SK-N-DZ (cell line): ENCODE data around the gene DIP2B.
"Not testable (repeated sequence)": the region's sequence is repeated elsewhere in the genome, so short reads cannot be mapped to it uniquely, and the experiment has no call there.

ENCODE experiments used
- DNase-seq: peaks from one replicate; pipeline ENCODE4 v3.0.0-alpha.2; 2015; ENCODE audit warnings: low spot score

Gene DIP2B

GRCh38 chr12:50518090-50518489 lies 13.3 kb downstream of the DIP2B start:
- no peak for DNase-seq

- DNase-seq: no peak
Observed at GRCh38 chr12:50519353-50519752, 14.6 kb downstream of the DIP2B start.

- DNase-seq: no peak
Observed at GRCh38 chr12:50520416-50521207, 15.8 kb downstream of the DIP2B start.

- not testable (repeated sequence) for DNase-seq
Observed at GRCh38 chr12:50521781-50522180, 17.0 kb downstream of the DIP2B start.

- DNase-seq: no peak
Observed at GRCh38 chr12:50523772-50524171, 19.0 kb downstream of the DIP2B start.

- no peak for DNase-seq
Observed at GRCh38 chr12:50524621-50525020, 19.8 kb downstream of the DIP2B start.

GRCh38 chr12:50525422-50525821 lies 20.6 kb downstream of the DIP2B start:
- DNase-seq: no peak

GRCh38 chr12:50527359-50527726 lies 22.6 kb downstream of the DIP2B start:
- DNase-seq: no peak

GRCh38 chr12:50528800-50529199 lies 24.0 kb downstream of the DIP2B start:
- no peak for DNase-seq

GRCh38 chr12:50529345-50529744 lies 24.6 kb downstream of the DIP2B start:
- DNase-seq: no peak

GRCh38 chr12:50530532-50530931 lies 25.7 kb downstream of the DIP2B start:
- no peak for DNase-seq

GRCh38 chr12:50533203-50533584 lies 28.4 kb downstream of the DIP2B start:
- DNase-seq: no peak

GRCh38 chr12:50533971-50534370 lies 29.2 kb downstream of the DIP2B start:
- DNase-seq: no peak

- DNase-seq: no peak
Observed at GRCh38 chr12:50536831-50537537, 32.2 kb downstream of the DIP2B start.

GRCh38 chr12:50537538-50537919 lies 32.7 kb downstream of the DIP2B start:
- DNase-seq: no peak

GRCh38 chr12:50538182-50538581 lies 33.4 kb downstream of the DIP2B start:
- DNase-seq: no peak

GRCh38 chr12:50541139-50541538 lies 36.4 kb downstream of the DIP2B start:
- DNase-seq: no peak

- DNase-seq: no peak
Observed at GRCh38 chr12:50542448-50542847, 37.7 kb downstream of the DIP2B start.

GRCh38 chr12:50543188-50543587 lies 38.4 kb downstream of the DIP2B start:
- DNase-seq: not testable (repeated sequence)

- DNase-seq: no peak
Observed at GRCh38 chr12:50545213-50545612, 40.4 kb downstream of the DIP2B start.

GRCh38 chr12:50545786-50546185 lies 41.0 kb downstream of the DIP2B start:
- no peak for DNase-seq

GRCh38 chr12:50546441-50547318 lies 41.9 kb downstream of the DIP2B start:
- no peak for DNase-seq
